GM19193 (cell line): Measurements from ENCODE around the gene DSCAML1.

ENCODE experiments used
- POLR2A ChIP-seq: IDR thresholded peaks from 4 replicates; pipeline ENCODE4 v1.6.1; 2011; ENCODE audit not compliant: insufficient read depth, insufficient read length; ENCODE audit errors: extremely low read depth

DSCAML1 gene

GRCh38 chr11:117796872-117797529 is at the start of gene DSCAML1:
DSCAML1 (minus strand) TSS chr11:117797216; CDS start chr11:117797079, 137 bp downstream.
- no peak for TF ChIP-seq POLR2A

- no peak for TF ChIP-seq POLR2A
Observed at GRCh38 chr11:117843666-117844484, 46.9 kb upstream of the DSCAML1 start.

GRCh38 chr11:117842131-117842941 is 45.3 kb upstream of the DSCAML1 start:
- no peak for TF ChIP-seq POLR2A

GRCh38 chr11:117841551-117842031 is 44.6 kb upstream of the DSCAML1 start:
- no peak for TF ChIP-seq POLR2A

GRCh38 chr11:117840881-117841550 is 44.0 kb upstream of the DSCAML1 start:
- no peak for TF ChIP-seq POLR2A

GRCh38 chr11:117839936-117840813 is 43.2 kb upstream of the DSCAML1 start:
- TF ChIP-seq POLR2A = no peak

- TF ChIP-seq POLR2A = no peak
Observed at GRCh38 chr11:117839380-117839881, 42.4 kb upstream of the DSCAML1 start.

GRCh38 chr11:117838901-117839300 is 41.9 kb upstream of the DSCAML1 start:
- no peak for TF ChIP-seq POLR2A

GRCh38 chr11:117837791-117838190 is 40.8 kb upstream of the DSCAML1 start:
- TF ChIP-seq POLR2A = no peak

- TF ChIP-seq POLR2A = no peak
Observed at GRCh38 chr11:117837070-117837776, 40.2 kb upstream of the DSCAML1 start.

- TF ChIP-seq POLR2A = no peak
Observed at GRCh38 chr11:117836077-117836960, 39.3 kb upstream of the DSCAML1 start.

- TF ChIP-seq POLR2A = no peak
Observed at GRCh38 chr11:117835576-117835975, 38.6 kb upstream of the DSCAML1 start.
